HG03457 (cell line): ENCODE data around the gene FBXL7.

Experiments used
- ATAC-seq: cut with Tn5 transposase; IDR thresholded peaks from one replicate; pipeline ENCODE4 v1.9.1; 2021; ENCODE audit warnings: moderate number of reproducible peaks; ENCODE audit not compliant: unreplicated experiment

The FBXL7 gene

GRCh38 chr5:15610216-15610615, 110.2 kb downstream of the FBXL7 start:
- no peak for ATAC-seq

- no peak for ATAC-seq
These were observed 111.0 kb downstream of the FBXL7 start for GRCh38 chr5:15611008-15611407.

- ATAC-seq: no peak
These were observed 113.1 kb downstream of the FBXL7 start for GRCh38 chr5:15612915-15613635.

- no peak for ATAC-seq
These were observed 114.7 kb downstream of the FBXL7 start for GRCh38 chr5:15614679-15615078.

GRCh38 chr5:15615859-15616258, 115.9 kb downstream of the FBXL7 start:
- ATAC-seq: no peak

GRCh38 chr5:15618938-15619337, 119.0 kb downstream of the FBXL7 start:
- ATAC-seq: no peak

GRCh38 chr5:15620501-15620900, 120.5 kb downstream of the FBXL7 start:
- ATAC-seq: no peak

- no peak for ATAC-seq
These were observed 121.1 kb downstream of the FBXL7 start for GRCh38 chr5:15621094-15621493.

GRCh38 chr5:15623794-15624193, 123.8 kb downstream of the FBXL7 start:
- ATAC-seq: no peak

GRCh38 chr5:15627109-15627508, 127.1 kb downstream of the FBXL7 start:
- ATAC-seq: no peak

- no peak for ATAC-seq
These were observed 127.7 kb downstream of the FBXL7 start for GRCh38 chr5:15627647-15628046.

- no peak for ATAC-seq
These were observed 130.5 kb downstream of the FBXL7 start for GRCh38 chr5:15630441-15630840.

- ATAC-seq: no peak
These were observed 134.8 kb downstream of the FBXL7 start for GRCh38 chr5:15634591-15635288.

- no peak for ATAC-seq
These were observed 135.3 kb downstream of the FBXL7 start for GRCh38 chr5:15635289-15635616.

GRCh38 chr5:15637345-15637744, 137.4 kb downstream of the FBXL7 start:
- ATAC-seq: no peak

- ATAC-seq: no peak
These were observed 137.9 kb downstream of the FBXL7 start for GRCh38 chr5:15637886-15638285.

GRCh38 chr5:15638296-15638695, 138.3 kb downstream of the FBXL7 start:
- no peak for ATAC-seq

GRCh38 chr5:15639288-15639687, 139.3 kb downstream of the FBXL7 start:
- ATAC-seq: no peak

- no peak for ATAC-seq
These were observed 140.1 kb downstream of the FBXL7 start for GRCh38 chr5:15640116-15640515.

GRCh38 chr5:15643731-15644130, 143.8 kb downstream of the FBXL7 start:
- no peak for ATAC-seq

GRCh38 chr5:15645381-15646160, 145.6 kb downstream of the FBXL7 start:
- ATAC-seq: no peak

GRCh38 chr5:15646371-15646770, 146.4 kb downstream of the FBXL7 start:
- ATAC-seq: no peak
